ENCODE data around the gene UBTD1.

UBTD1 gene

DNA sequence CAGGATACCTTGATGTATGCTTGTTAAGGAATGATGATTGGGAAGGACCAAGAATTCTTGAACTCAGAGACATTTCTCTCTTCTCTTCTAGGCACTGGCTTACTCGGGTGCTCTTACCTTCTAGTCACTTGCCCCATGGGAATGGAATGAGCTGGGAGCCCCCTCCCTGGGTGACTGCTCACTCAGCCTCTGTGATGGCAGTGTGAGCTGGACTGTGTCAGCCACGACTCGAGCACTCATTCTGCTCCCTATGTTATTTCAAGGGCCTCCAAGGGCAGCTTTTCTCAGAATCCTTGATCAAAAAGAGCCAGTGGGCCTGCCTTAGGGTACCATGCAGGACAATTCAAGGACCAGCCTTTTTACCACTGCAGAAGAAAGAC, 42.0 kb upstream of the UBTD1 start:
- TF ChIP-seq, protein P1, sequence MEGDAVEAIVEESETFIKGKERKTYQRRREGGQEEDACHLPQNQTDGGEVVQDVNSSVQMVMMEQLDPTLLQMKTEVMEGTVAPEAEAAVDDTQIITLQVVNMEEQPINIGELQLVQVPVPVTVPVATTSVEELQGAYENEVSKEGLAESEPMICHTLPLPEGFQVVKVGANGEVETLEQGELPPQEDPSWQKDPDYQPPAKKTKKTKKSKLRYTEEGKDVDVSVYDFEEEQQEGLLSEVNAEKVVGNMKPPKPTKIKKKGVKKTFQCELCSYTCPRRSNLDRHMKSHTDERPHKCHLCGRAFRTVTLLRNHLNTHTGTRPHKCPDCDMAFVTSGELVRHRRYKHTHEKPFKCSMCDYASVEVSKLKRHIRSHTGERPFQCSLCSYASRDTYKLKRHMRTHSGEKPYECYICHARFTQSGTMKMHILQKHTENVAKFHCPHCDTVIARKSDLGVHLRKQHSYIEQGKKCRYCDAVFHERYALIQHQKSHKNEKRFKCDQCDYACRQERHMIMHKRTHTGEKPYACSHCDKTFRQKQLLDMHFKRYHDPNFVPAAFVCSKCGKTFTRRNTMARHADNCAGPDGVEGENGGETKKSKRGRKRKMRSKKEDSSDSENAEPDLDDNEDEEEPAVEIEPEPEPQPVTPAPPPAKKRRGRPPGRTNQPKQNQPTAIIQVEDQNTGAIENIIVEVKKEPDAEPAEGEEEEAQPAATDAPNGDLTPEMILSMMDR (IDR thresholded peaks at IDR 0.05; ENCODE audit: insufficient read depth, low read depth, low read length, missing control alignments) = no peak
- H3K4me3 ChIP-seq (ENCODE audit: low read length) = no peak overlapping the region
- no peak for DNase-seq (ENCODE audit: low read depth)

- TF ChIP-seq, protein P1 (IDR thresholded peaks at IDR 0.05; ENCODE audit: insufficient read depth, low read depth, low read length, missing control alignments) = no peak
- DNase-seq (ENCODE audit: low read depth) = no peak
- no peak overlapping the region for H3K4me3 ChIP-seq (ENCODE audit: low read length)
Observed at GRCh38 chr10:97459111-97459510, 39.6 kb upstream of the UBTD1 start.

DNA sequence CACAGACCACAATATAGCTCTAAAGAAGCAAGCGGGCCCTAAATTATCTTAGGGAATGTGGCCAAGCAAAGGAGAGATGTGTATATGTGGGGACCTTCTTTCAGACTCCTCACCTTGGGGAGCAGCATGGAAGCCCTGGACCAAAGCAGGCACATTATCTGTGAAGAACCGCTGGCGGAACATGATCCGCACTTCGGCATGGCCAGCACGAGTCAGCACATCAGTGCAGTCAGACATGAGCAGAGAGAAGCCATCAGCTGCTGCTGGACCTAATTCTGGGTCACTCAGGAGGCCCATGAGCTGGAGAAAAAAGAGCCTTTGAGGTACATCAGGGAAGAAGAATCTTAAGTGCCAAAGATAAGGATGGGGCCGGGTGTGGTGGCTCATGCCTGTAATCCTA, 38.8 kb upstream of the UBTD1 start:
- TF ChIP-seq, protein P1 (IDR thresholded peaks at IDR 0.05; ENCODE audit: insufficient read depth, low read depth, low read length, missing control alignments) = no peak
- H3K4me3 ChIP-seq (ENCODE audit: low read length) = no peak overlapping the region
- no peak for DNase-seq (ENCODE audit: low read depth)

DNA sequence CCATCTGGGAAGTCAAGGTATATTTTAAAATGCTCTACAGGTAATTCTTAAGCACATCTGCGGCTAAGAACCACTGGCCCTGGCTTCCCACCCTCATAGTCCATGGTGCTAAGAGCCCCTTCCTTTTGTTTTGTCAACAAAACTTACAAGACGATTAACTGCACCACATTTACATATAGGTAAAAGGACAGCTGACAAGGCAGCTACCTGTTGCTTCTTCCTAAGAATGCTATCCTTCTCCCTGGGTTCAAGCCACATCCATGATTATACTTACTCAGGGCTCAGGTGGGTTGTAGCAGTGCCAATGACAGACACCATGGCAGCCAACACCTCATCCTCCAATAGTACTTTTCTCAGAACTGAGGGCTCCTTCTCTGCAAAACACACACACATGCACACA, 36.4 kb upstream of the UBTD1 start:
- TF ChIP-seq, protein P1 (IDR thresholded peaks at IDR 0.05; ENCODE audit: insufficient read depth, low read depth, low read length, missing control alignments) = no peak
- H3K4me3 ChIP-seq (ENCODE audit: low read length) = no peak overlapping the region
- no peak for DNase-seq (ENCODE audit: low read depth)

DNA sequence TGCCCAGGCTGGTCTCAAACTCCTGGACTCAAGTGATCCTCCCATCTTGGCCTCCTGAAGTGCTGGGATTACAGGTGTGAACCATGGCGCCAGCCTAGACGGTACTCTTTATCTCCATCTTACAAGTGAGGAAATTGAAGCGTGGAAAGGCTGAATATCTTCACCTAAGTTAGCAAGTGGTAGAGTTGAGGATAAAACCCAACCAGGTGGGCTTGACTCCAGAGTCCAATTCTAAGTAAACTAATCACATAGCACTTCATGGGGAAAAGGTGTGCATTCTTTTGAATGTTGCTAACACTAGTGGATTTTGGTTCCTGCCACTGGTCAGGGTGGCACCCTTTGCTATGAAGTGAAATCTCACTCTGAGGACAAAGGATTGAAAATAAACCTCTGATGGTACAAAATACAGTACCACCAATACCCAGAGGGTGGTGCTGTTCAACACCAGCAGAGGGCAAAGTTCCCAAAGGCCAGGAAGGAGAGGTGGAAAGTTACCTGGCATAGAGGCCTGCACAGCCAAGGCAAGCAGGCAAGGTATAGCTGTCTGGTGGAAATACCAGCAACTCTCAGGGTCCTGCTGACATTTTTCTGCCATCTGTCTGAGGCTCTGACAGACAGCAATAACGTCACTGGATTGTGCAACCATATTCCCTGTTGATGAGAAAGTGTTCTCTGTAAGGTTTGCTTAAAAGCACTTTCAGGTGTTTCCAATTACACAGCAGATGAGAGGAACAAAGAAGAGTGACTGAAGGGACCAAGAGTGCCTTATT, 35.2 kb upstream of the UBTD1 start:
- DNase-seq (ENCODE audit: low read depth) = peak; percentile 73
- no peak overlapping the region for H3K4me3 ChIP-seq (ENCODE audit: low read length)
- TF ChIP-seq, protein P1 (IDR thresholded peaks at IDR 0.05; ENCODE audit: insufficient read depth, low read depth, low read length, missing control alignments) = peak; percentile 96

DNA sequence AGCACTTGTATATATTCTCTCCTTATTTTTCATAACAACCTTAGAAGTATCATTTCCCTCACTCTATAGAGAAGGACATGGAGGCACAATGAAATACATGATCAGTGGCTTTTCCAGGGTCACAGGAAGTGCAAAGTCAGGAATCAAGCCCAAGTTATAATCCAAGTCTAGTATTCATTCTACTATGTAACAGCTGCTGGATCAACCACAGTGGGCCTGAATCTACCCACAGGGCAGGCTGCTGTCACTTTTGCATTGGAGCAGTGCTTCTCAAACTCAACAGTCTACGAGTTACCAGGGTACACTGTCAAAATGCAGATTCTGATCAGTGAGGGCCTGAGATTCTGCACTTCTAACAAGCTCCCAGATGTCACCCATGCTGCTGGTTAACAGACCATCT, 34.5 kb upstream of the UBTD1 start:
- DNase-seq (ENCODE audit: low read depth) = no peak
- H3K4me3 ChIP-seq (ENCODE audit: low read length) = no peak overlapping the region
- TF ChIP-seq, protein P1 (IDR thresholded peaks at IDR 0.05; ENCODE audit: insufficient read depth, low read depth, low read length, missing control alignments) = no peak

GRCh38 chr10:97465982-97466381, 32.7 kb upstream of the UBTD1 start:
- TF ChIP-seq, protein P1 (IDR thresholded peaks at IDR 0.05; ENCODE audit: insufficient read depth, low read depth, low read length, missing control alignments) = no peak
- no peak overlapping the region for H3K4me3 ChIP-seq (ENCODE audit: low read length)
- no peak for DNase-seq (ENCODE audit: low read depth)
